ENCODE data around the gene TAF4B.

Gene TAF4B

GRCh38 chr18:26206488-26206887 lies 19.8 kb upstream of the TAF4B start:
- no peaks in the 10 kb centered on the region for H3K9me3 ChIP-seq (ENCODE audit: severe bottlenecking)
- H3K4me3 ChIP-seq (ENCODE audit: severe bottlenecking) = no peak overlapping the region
- no peaks in the 10 kb centered on the region for H3K4me1 ChIP-seq (ENCODE audit: insufficient read depth, poor library complexity, severe bottlenecking)
- no peaks in the 10 kb centered on the region for H3K36me3 ChIP-seq (ENCODE audit: low read depth)
- no peak overlapping the region for H3K27ac ChIP-seq (ENCODE audit: poor library complexity, severe bottlenecking)
- DNase-seq (ENCODE audit: low spot score) = no peak
- TF ChIP-seq CTCF (IDR thresholded peaks at IDR 0.05; ENCODE audit: poor library complexity, severe bottlenecking) = no peak
- ATAC-seq (ENCODE audit: low read depth) = no peak
- no peaks in the 10 kb centered on the region for H3K27me3 ChIP-seq (ENCODE audit: insufficient read depth, poor library complexity, severe bottlenecking)

GRCh38 chr18:26207937-26208336 lies 18.3 kb upstream of the TAF4B start:
- TF ChIP-seq CTCF (IDR thresholded peaks at IDR 0.05; ENCODE audit: poor library complexity, severe bottlenecking) = no peak
- no peak overlapping the region for H3K27ac ChIP-seq (ENCODE audit: poor library complexity, severe bottlenecking)
- H3K4me3 ChIP-seq (ENCODE audit: severe bottlenecking) = no peak overlapping the region
- ATAC-seq (ENCODE audit: low read depth) = no peak
- H3K27me3 ChIP-seq (ENCODE audit: insufficient read depth, poor library complexity, severe bottlenecking) = no peaks in the 10 kb centered on the region
- H3K9me3 ChIP-seq (ENCODE audit: severe bottlenecking) = no peaks in the 10 kb centered on the region
- no peaks in the 10 kb centered on the region for H3K4me1 ChIP-seq (ENCODE audit: insufficient read depth, poor library complexity, severe bottlenecking)
- no peaks in the 10 kb centered on the region for H3K36me3 ChIP-seq (ENCODE audit: low read depth)
- no peak for DNase-seq (ENCODE audit: low spot score)

GRCh38 chr18:26208977-26209376 lies 17.3 kb upstream of the TAF4B start:
- no peak for DNase-seq (ENCODE audit: low spot score)
- H3K27ac ChIP-seq (ENCODE audit: poor library complexity, severe bottlenecking) = no peak overlapping the region
- H3K36me3 ChIP-seq (ENCODE audit: low read depth) = no peaks in the 10 kb centered on the region
- no peaks in the 10 kb centered on the region for H3K9me3 ChIP-seq (ENCODE audit: severe bottlenecking)
- H3K27me3 ChIP-seq (ENCODE audit: insufficient read depth, poor library complexity, severe bottlenecking) = no peaks in the 10 kb centered on the region
- H3K4me1 ChIP-seq (ENCODE audit: insufficient read depth, poor library complexity, severe bottlenecking) = no peaks in the 10 kb centered on the region
- H3K4me3 ChIP-seq (ENCODE audit: severe bottlenecking) = no peak overlapping the region
- no peak for TF ChIP-seq CTCF (IDR thresholded peaks at IDR 0.05; ENCODE audit: poor library complexity, severe bottlenecking)
- no peak for ATAC-seq (ENCODE audit: low read depth)

GRCh38 chr18:26210147-26210546 lies 16.1 kb upstream of the TAF4B start:
- H3K36me3 ChIP-seq (ENCODE audit: low read depth) = no peaks in the 10 kb centered on the region
- ATAC-seq (ENCODE audit: low read depth) (no peak), DNase-seq (ENCODE audit: low spot score) (no peak)
- H3K9me3 ChIP-seq (ENCODE audit: severe bottlenecking) = no peaks in the 10 kb centered on the region
- no peak overlapping the region for H3K4me3 ChIP-seq (ENCODE audit: severe bottlenecking)
- no peak for TF ChIP-seq CTCF (IDR thresholded peaks at IDR 0.05; ENCODE audit: poor library complexity, severe bottlenecking)
- H3K27me3 ChIP-seq (ENCODE audit: insufficient read depth, poor library complexity, severe bottlenecking) = no peaks in the 10 kb centered on the region
- no peaks in the 10 kb centered on the region for H3K4me1 ChIP-seq (ENCODE audit: insufficient read depth, poor library complexity, severe bottlenecking)
- H3K27ac ChIP-seq (ENCODE audit: poor library complexity, severe bottlenecking) = no peak overlapping the region

GRCh38 chr18:26215247-26215970 lies 10.8 kb upstream of the TAF4B start:
- no peak for TF ChIP-seq CTCF (IDR thresholded peaks at IDR 0.05; ENCODE audit: poor library complexity, severe bottlenecking)
- Histone ChIP-seq H3K4me1 (ENCODE audit: insufficient read depth, poor library complexity, severe bottlenecking) (no peaks in the 10 kb centered on the region), H3K27ac (ENCODE audit: poor library complexity, severe bottlenecking) (no peak overlapping the region), H3K27me3 (ENCODE audit: insufficient read depth, poor library complexity, severe bottlenecking) (no peaks in the 10 kb centered on the region), H3K9me3 (ENCODE audit: severe bottlenecking) (no peaks in the 10 kb centered on the region), H3K36me3 (ENCODE audit: low read depth) (no peaks in the 10 kb centered on the region), H3K4me3 (ENCODE audit: severe bottlenecking) (no peak overlapping the region)
- peak; percentile 40; the same call in 1 of the 3 replicates for ATAC-seq (ENCODE audit: low read depth)
- no peak for DNase-seq (ENCODE audit: low spot score)
